ENCODE measurements around the gene DDX23.
"Not testable (repeated sequence)": the region's sequence is repeated elsewhere in the genome, so short reads cannot be mapped to it uniquely, and the experiment has no call there.

DDX23 gene

DNA sequence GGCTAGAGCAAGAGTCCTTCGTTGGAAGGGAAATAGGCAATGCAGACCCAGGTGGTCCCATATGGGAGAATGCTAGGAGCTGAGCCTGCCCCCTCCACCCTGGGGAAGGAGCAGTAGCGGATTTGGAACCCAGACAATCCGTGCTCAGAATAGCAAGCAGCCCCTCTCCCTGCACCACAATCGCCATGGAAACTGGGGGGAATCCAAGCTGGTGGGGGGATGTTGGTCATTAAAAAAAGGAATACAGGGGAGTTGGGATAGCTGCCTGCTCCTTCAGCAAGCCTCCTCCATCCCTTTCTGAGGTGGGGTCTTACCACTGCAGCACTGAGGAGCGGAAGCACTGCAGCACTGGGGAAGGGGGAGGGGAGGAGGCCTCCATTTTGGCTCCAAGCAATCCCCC, 10.8 kb upstream of the DDX23 start:
- no peak for DNase-seq (ENCODE audit: low read depth in 2 of 2)

DNA sequence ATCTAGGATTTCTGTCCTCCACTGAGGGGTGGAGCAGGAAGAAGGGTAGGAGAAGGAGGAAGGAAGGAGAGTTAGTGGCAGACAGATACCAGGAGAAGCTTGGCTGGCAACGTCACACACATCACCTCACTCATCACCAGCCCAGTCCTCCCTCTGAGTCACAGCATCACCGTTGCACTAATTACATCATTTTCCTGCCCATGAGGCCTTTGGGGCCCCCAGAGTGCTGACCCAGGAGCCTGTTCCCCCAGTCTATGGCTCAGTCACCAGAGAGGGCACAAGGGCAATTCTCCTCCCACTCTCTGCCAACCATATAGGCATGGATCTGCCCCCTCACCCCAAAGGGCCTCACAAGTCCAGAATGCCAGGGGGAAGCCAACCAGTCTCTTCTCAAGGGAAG, 9.1 kb upstream of the DDX23 start:
- DNase-seq (ENCODE audit: low read depth in 2 of 2), result no peak

GRCh38 chr12:48860236-48860635, 8.3 kb upstream of the DDX23 start:
- not testable (repeated sequence) for DNase-seq (ENCODE audit: low read depth in 2 of 2)

DNA sequence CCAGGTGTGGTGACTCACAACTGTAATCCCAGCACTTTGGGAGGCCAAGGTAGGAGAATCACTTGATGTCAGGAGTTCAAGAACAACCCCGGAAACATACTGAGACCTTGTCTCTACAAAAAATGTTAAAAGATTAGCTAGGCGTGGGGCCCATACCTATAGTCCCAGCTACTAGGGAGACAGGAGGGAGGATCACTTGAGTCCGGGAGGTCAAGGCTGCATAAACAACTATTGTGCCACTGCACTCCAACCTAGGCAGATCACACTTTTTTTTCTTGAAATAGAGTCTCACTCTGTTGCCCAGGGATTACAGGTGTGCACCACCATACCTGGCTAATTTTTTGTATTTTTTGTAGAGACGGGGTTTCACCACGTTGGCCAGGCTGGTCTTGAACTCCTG, 7.6 kb upstream of the DDX23 start:
- no peak for DNase-seq (ENCODE audit: low read depth in 2 of 2)

- DNase-seq (ENCODE audit: low read depth in 2 of 2), result no peak
These were observed 6.1 kb upstream of the DDX23 start for GRCh38 chr12:48858043-48858442.

GRCh38 chr12:48857278-48857994, 5.5 kb upstream of the DDX23 start:
- no peak for DNase-seq (ENCODE audit: low read depth in 2 of 2)

DNA sequence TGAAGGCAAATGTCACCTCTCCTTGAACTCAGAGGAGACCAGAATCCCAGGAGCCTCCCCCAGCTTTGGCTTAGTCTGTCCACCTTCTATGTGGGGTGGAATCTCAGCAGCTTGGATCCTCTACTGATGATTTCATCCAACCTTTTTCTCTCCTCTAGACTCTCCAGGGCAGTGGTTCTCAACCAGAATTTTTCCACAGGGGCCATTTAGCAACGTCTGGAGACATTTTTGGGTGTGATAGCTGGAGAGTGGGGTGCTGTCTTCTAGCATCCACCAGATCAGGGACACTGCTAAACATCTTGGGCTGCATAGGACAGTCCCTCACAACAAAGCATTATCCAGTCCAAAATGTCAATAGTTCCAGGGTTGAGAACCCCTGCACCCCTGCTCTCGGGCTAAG, 4.4 kb upstream of the DDX23 start:
- no peak for DNase-seq (ENCODE audit: low read depth in 2 of 2)

DNA sequence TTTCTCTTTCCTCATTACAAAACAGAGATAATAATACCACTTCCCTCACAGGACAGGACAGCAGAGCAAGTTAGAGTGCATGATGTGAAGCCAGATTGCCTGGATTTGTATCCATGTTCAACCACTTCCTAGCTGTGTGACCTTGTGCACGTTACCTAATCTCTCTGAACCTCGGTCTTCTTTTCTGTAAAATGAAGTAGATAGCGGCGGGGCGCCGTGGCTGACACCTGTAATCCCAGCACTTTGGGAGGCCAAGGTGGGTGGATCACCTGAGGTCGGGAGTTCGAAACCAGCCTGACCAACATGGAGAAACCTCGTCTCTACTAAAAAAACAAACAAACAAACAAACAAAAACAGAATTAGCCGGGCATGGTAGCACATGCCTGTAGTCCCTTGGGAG, 3.0 kb upstream of the DDX23 start:
- not testable (repeated sequence) for DNase-seq (ENCODE audit: low read depth in 2 of 2)

DNA sequence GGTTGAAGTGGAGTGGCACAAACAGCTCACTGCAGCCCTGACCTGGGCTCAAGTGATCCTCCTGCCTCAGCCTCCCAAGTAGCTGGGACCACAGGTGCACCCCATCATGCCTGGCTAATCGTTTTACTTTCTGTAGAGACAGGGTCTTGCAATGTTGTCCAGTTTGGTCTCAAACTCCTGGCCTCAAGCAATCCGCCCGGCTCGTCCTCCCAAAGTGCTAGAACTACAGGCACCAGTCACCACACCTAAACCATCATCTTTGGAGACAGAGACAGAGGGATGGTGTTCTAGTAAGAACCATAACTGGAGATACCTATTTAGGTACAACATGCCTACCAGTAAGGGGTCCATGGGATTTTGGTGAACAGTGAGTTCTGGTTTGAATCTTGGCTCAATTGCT, 2.5 kb upstream of the DDX23 start:
- no peak for DNase-seq (ENCODE audit: low read depth in 2 of 2)

GRCh38 chr12:48852734-48853688, 1.0 kb upstream of the DDX23 start:
- DNase-seq (ENCODE audit: low read depth in 2 of 2), result peak; percentile 68 to 84

DNA sequence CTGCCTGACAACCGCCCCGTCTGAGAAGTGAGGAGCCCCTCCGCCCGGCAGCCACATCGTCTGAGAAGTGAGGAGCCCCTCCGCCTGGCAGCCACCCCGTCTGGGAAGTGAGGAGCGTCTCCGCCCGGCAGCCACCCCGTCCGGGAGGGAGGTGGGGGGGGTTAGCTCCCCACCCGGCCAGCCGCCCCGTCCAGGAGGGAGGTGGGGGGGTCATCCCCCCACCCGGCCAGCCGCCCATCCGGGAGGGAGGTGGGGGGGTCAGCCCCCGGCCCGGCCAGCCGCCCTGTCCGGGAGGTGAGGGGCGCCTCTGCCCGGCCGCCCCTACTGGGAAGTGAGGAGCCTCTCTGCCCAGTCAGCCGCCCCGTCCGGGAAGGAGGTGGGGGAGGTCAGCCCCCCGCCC, 9.9 kb downstream of the DDX23 start:
- not testable (repeated sequence) for DNase-seq (ENCODE audit: low read depth in 2 of 2)

- no peak for DNase-seq (ENCODE audit: low read depth in 2 of 2)
These were observed 13.9 kb downstream of the DDX23 start for GRCh38 chr12:48838048-48838447.

DNA sequence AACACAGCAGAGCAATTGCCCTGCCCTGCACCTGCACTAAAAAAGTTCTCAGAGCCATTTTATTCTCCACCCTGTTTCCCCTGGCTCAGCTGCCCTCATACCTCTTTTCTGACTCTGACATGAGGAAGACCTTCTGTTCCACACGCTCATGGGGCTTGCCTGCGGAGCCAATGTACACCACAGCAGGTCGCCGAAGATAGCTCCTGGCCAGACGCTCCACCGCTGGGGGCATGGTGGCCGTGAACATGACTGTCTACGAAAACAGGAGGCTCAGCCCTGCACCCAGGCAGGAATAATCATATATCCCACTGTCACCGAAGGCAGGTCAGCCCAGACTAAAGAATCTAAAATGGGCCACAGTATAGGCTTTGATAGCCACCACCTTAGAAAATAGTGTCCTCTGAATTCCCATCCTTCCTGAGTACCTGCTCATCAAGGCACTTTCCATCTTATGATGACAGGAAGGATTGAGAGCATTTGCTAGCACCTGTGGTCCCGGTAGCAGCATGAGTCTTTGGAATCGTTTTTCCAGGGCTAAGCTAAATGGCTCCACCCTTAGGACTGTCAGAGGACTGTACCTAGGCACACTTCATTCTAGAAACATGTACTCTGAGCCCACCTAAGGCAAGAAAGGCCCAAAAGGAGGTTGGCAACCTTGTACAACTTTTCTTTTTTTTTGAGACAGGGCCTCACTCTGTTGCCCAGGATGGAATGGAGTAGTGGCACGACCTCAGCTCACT, 19.5 kb downstream of the DDX23 start:
- no peak for DNase-seq (ENCODE audit: low read depth in 2 of 2)

GRCh38 chr12:48831257-48831656, 20.7 kb downstream of the DDX23 start:
- no peak for DNase-seq (ENCODE audit: low read depth in 2 of 2)

- DNase-seq (ENCODE audit: low read depth in 2 of 2), result no peak
These were observed 23.0 kb downstream of the DDX23 start for GRCh38 chr12:48828841-48829575.

DNA sequence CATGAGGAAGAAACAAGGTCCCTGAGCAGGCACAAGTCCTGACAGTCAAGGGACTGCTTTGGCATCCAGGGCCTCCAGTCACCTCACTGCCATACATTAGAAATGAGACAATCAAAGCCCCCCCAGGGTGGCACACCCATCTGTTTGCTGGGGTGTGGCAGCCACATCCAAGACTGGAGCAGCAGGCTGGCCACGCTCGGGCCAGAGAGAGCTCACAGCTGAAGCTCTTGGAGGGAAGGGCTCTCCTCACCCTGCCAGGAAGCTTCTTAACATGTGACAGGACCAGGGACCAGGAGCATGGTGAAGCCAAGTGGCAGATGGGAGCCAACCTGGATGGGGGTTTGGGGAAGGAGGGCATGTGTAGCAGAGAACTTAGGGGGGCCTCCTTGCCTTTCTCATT, 23.7 kb downstream of the DDX23 start:
- no peak for DNase-seq (ENCODE audit: low read depth in 2 of 2)

- no peak for DNase-seq (ENCODE audit: low read depth in 2 of 2)
These were observed 24.4 kb downstream of the DDX23 start for GRCh38 chr12:48827513-48828096.

GRCh38 chr12:48827026-48827425, 24.9 kb downstream of the DDX23 start:
- no peak for DNase-seq (ENCODE audit: low read depth in 2 of 2)

DNA sequence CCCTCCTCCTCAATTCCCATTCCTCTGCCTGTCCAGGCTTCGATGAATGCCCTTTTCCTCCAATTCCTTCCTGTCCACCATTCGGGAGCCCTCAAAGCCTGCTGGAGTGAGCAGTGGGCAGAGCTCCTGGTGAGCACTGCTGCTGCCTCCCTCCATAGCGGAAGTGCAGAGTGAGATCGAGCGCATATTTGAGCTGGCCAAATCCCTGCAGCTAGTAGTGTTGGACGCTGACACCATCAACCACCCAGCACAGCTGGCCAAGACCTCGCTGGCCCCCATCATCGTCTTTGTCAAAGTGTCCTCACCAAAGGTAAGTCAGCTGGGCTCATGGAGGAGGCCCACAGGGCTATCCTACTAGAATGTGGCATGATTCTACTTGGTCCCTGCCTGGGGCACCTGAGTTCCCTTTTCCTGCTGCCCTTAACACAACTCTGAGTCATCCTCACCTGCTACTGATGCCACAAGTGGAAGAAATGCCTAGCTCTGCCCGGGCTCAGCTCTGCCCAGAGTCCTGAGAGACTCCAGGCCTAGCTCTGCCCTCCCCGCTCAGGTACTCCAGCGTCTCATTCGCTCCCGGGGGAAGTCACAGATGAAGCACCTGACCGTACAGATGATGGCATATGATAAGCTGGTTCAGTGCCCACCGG, 25.6 kb downstream of the DDX23 start:
- DNase-seq (ENCODE audit: low read depth in 2 of 2), result no peak

DNA sequence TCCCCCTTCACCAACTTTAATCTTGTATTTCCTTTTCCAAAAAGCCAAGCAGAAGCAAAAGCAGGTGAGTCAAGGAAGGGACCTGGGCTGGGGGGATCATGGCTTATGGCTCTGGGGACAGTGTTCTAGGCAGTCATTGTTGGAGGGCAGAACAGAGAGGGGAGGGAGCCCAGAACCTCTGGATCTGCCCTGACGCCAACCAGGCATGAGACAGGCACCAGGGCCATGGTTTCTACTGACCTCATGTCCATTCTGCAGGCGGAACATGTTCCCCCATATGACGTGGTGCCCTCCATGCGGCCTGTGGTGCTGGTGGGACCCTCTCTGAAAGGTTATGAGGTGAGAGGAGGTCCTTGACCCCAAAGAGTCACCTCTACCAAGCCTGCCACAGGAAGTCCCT, 27.1 kb downstream of the DDX23 start:
- no peak for DNase-seq (ENCODE audit: low read depth in 2 of 2)

GRCh38 chr12:48824112-48824511, 27.9 kb downstream of the DDX23 start:
- DNase-seq (ENCODE audit: low read depth in 2 of 2), result no peak

Data from stimulated activated CD8-positive, alpha-beta memory T cell treated with anti-CD3 and anti-CD28 coated beads, Interleukin-7, amount 100 ng/mL, for 1 hour (primary cell).